B cell (primary cell): Measurements from ENCODE around the gene C10orf90. TPM values are rescaled to one million over a fixed set of nuclear protein-coding genes. Genes with fewer than 3 reads are reported as not detected.

Experiments used
- ATAC-seq: fragments of 200-7000 bp; cut with Tn5 transposase; one replicate; pipeline ENCODE4 v1.10.0; 2021; ENCODE audit warnings: low read depth, mild to moderate bottlenecking, moderate number of reproducible peaks, moderate library complexity
- CTCF ChIA-PET: fragments of 350-600 bp; sonication (Branson Sonifier 250); formaldehyde crosslinking; loops from one replicate; lab custom pipeline; 2021; ENCODE audit warnings: antibody characterized with exemption, inconsistent platforms; lab: Charles Lee
- POLR2A ChIA-PET: fragments of 350-600 bp; sonication (Branson Sonifier 250); formaldehyde crosslinking; loops from one replicate; lab custom pipeline; 2021; ENCODE audit warnings: antibody characterized with exemption; lab: Charles Lee
- DNase-seq: peaks from one replicate; pipeline ENCODE4 v3.0.0; 2013
- H2AFZ ChIP-seq: 2 replicates; pipeline ENCODE4 v1.6.1; 2012; ENCODE audit warnings: mild to moderate bottlenecking, low read depth, low read length; ENCODE audit not compliant: insufficient read depth, poor library complexity, severe bottlenecking
- H3K27ac ChIP-seq, 2 donors: 1 replicate in 1 of 2; 2 replicates in 1 of 2; pipeline ENCODE4 v1.5.1; 2012 to 2013; ENCODE audit warnings: low read length in 2 of 2, mild to moderate bottlenecking in 2 of 2, moderate library complexity in 1 of 2
- H3K27me3 ChIP-seq, 4 experiments: fragments of 200-600 bp in 1 of 4; sonication (generic) in 1 of 4; replicated peaks in 1 of 4; 1 replicate in 2 of 4; 2 replicates in 2 of 4; pipeline versions ENCODE4 v1.6.1 to v1.7.0; 2013 to 2016; ENCODE audit warnings: low read length in 3 of 4, mild to moderate bottlenecking in 2 of 4, mixed read lengths in 1 of 4, moderate library complexity in 1 of 4; ENCODE audit not compliant: insufficient read depth in 4 of 4, control insufficient read depth in 3 of 4; ENCODE audit errors: control extremely low read depth in 1 of 4
- H3K36me3 ChIP-seq, 2 experiments: replicated peaks in 1 of 2; 1 replicate in 1 of 2; 2 replicates in 1 of 2; pipeline versions ENCODE4 v1.6.1 to v1.7.1; 2013; ENCODE audit warnings: low read length in 1 of 2; ENCODE audit not compliant: insufficient read depth in 2 of 2, control insufficient read depth in 1 of 2; ENCODE audit errors: control extremely low read depth in 1 of 2, extremely low read depth in 1 of 2
- H3K4me1 ChIP-seq, 2 donors: fragments of 200-600 bp in 1 of 2; sonication (generic) in 1 of 2; 1 replicate in 1 of 2; 2 replicates in 1 of 2; pipeline versions ENCODE4 v1.5.1 to v1.6.1; 2013 to 2017; ENCODE audit warnings: low read length in 2 of 2; ENCODE audit not compliant: control insufficient read depth in 2 of 2, insufficient read depth in 2 of 2
- H3K4me2 ChIP-seq: replicated peaks from 2 replicates; pipeline ENCODE3; 2012; ENCODE audit warnings: mild to moderate bottlenecking, low read depth, low read length; ENCODE audit not compliant: poor library complexity, severe bottlenecking
- H3K4me3 ChIP-seq, 5 experiments: fragments of 200-600 bp in 1 of 5; sonication (generic) in 1 of 5; 1 replicate in 3 of 5; 2 replicates in 2 of 5; pipeline versions ENCODE4 v1.5.1 to v1.7.0; 2011 to 2016; ENCODE audit warnings: low read length in 4 of 5, mild to moderate bottlenecking in 4 of 5, low read depth in 2 of 5, control low read depth in 1 of 5, moderate library complexity in 1 of 5; ENCODE audit not compliant: insufficient read depth in 1 of 5; ENCODE audit errors: control extremely low read depth in 1 of 5, extremely low read depth in 1 of 5
- H3K79me2 ChIP-seq: fragments of 200-600 bp; sonication (generic); one replicate; pipeline ENCODE4 v1.6.0; 2016; ENCODE audit warnings: low read length; ENCODE audit not compliant: control insufficient read depth, insufficient read depth
- H3K9ac ChIP-seq: fragments of 200-600 bp; sonication (generic); 2 replicates; pipeline ENCODE4 v1.6.1; 2017; ENCODE audit warnings: mild to moderate bottlenecking, low read length, moderate library complexity
- H3K9me3 ChIP-seq, 3 donors: one replicate each; pipeline versions ENCODE4 v1.6.1 to v1.7.1; 2013; ENCODE audit warnings: low read length in 2 of 3; ENCODE audit not compliant: control insufficient read depth in 2 of 3, insufficient read depth in 1 of 3; ENCODE audit errors: control extremely low read depth in 1 of 3
- H4K20me1 ChIP-seq: 2 replicates; pipeline ENCODE4 v1.6.0; 2012; ENCODE audit warnings: mild to moderate bottlenecking, low read length; ENCODE audit not compliant: insufficient read depth, control insufficient read depth, poor library complexity, severe bottlenecking
- H3K27ac Mint-ChIP-seq: one replicate; pipeline ENCODE4 v1.8.0; 2021; ENCODE audit warnings: mixed read lengths
- H3K27me3 Mint-ChIP-seq: one replicate; pipeline ENCODE4 v1.8.0; 2021; ENCODE audit warnings: mixed read lengths
- H3K4me1 Mint-ChIP-seq: one replicate; pipeline ENCODE4 v1.8.0; 2021; ENCODE audit warnings: mixed read lengths
- H3K4me3 Mint-ChIP-seq: one replicate; pipeline ENCODE4 v1.8.0; 2021; ENCODE audit warnings: mixed read lengths
- H3K9me3 Mint-ChIP-seq: one replicate; pipeline ENCODE4 v1.8.0; 2022; ENCODE audit warnings: mixed read lengths; ENCODE audit not compliant: insufficient read depth
- CTCF ChIP-seq: fragments of 200-600 bp; IDR thresholded peaks from one replicate; pipeline ENCODE4 v1.8.0; 2022; ENCODE audit warnings: antibody characterized with exemption, mild to moderate bottlenecking
- EZH2 ChIP-seq: IDR thresholded peaks from 2 replicates; pipeline ENCODE4 v1.6.1; 2012; ENCODE audit warnings: borderline replicate concordance, low read depth, mild to moderate bottlenecking, moderate library complexity, low read length; ENCODE audit not compliant: insufficient read depth, poor library complexity, severe bottlenecking
- WGBS: methylation state at CpG from one replicate; pipeline ENCODE4 v1.1.5; 2013; ENCODE audit warnings: missing lambda C conversion rate; ENCODE audit not compliant: insufficient coverage; 5-methylcytosine and 5-hydroxymethylcytosine counted together
- intact Hi-C: fragments of 100-400 bp; cut with micrococcal nuclease; formaldehyde crosslinking; loops from one replicate; pipeline ENCODE4 v1.10.0; 2022
- polyA plus RNA-seq: library from polyadenylated mRNA; depleted of rRNA; stranded (reverse); fragments of >200 nt; gene quantifications from 2 replicates; pipeline ENCODE4 v1.2.3, GENCODE V29; 2012
- total RNA-seq, 2 donors: library from RNA; stranded (reverse); fragments of 120-200 nt in 1 of 2; gene quantifications; 1 replicate in 1 of 2; 2 replicates in 1 of 2; pipeline versions ENCODE4 v1.2.3 to v1.2.4, GENCODE V29; 2013 to 2022

Gene C10orf90
- total and polyA plus RNA-seq, 2 donors (not counting 1 experiment from before 2014, with no cell fraction given): not detected

GRCh38 chr10:126536148-126536547, 134.3 kb downstream of the C10orf90 start:
- H3K27ac Mint-ChIP-seq: no peak overlapping the region

GRCh38 chr10:126533644-126534043, 136.8 kb downstream of the C10orf90 start:
- ChIA-PET POLR2A (no interaction called here), CTCF (no interaction called here)
- no peaks in the 10 kb centered on the region for H3K79me2 ChIP-seq
- H3K4me2 ChIP-seq: no peak overlapping the region
- H3K4me3 Mint-ChIP-seq: no peak overlapping the region
- WGBS: 100% methylated on average over 2 of the region's 5 CpGs
- H3K4me1 Mint-ChIP-seq: no peaks in the 10 kb centered on the region
- ATAC-seq (no peak), DNase-seq (no peak)
- H3K4me1 ChIP-seq: no peaks in the 10 kb centered on the region
- H3K27ac ChIP-seq: no peak overlapping the region
- no peaks in the 10 kb centered on the region for H3K36me3 ChIP-seq
- H3K4me3 ChIP-seq: no peak overlapping the region
- intact Hi-C loops: no loop called here
- TF ChIP-seq EZH2: no peak
- no peak for TF ChIP-seq CTCF
- H2AFZ ChIP-seq: no peak overlapping the region
- no peaks in the 10 kb centered on the region for H3K9me3 Mint-ChIP-seq
- H3K9me3 ChIP-seq: no peaks in the 10 kb centered on the region
- H3K27me3 ChIP-seq: no peaks in the 10 kb centered on the region
- H3K9ac ChIP-seq: no peak overlapping the region
- H4K20me1 ChIP-seq: no peaks in the 10 kb centered on the region
- H3K27me3 Mint-ChIP-seq: no peaks in the 10 kb centered on the region
- H3K27ac Mint-ChIP-seq: no peak overlapping the region

More at GRCh38 chr10:126536148-126536547, 134.3 kb downstream of the C10orf90 start:
- Mint-ChIP-seq H3K9me3 (no peaks in the 10 kb centered on the region), H3K27me3 (no peaks in the 10 kb centered on the region), H3K4me1 (no peaks in the 10 kb centered on the region), H3K4me3 (no peak overlapping the region)
- H3K9me3 ChIP-seq: no peaks in the 10 kb centered on the region
- no peak overlapping the region for H2AFZ ChIP-seq
- peaks cover 0 to 2% (median 0%) of the 10 kb centered on the region in 4 experiments for H3K27me3 ChIP-seq
- no peak overlapping the region for H3K9ac ChIP-seq
- TF ChIP-seq CTCF: no peak
- TF ChIP-seq EZH2: no peak
- H3K4me1 ChIP-seq: no peaks in the 10 kb centered on the region
- H3K4me3 ChIP-seq: no peak overlapping the region
- no peaks in the 10 kb centered on the region for H3K36me3 ChIP-seq
- H3K4me2 ChIP-seq: no peak overlapping the region
- ChIA-PET POLR2A (no interaction called here), CTCF (no interaction called here)
- 96% methylated on average over 6 of the region's 10 CpGs for WGBS
- H3K79me2 ChIP-seq: no peaks in the 10 kb centered on the region
- ATAC-seq: no peak
- H4K20me1 ChIP-seq: no peaks in the 10 kb centered on the region
- H3K27ac ChIP-seq: no peak overlapping the region
- intact Hi-C loops: no loop called here
- DNase-seq: no peak
